ENCODE measurements around the gene GPD1.
"Not testable (repeated sequence)": the region's sequence is repeated elsewhere in the genome, so short reads cannot be mapped to it uniquely, and the experiment has no call there.

GPD1 gene

GRCh38 chr12:50145439-50145838 is 41.6 kb downstream of the GPD1 start:
- DNase-seq (ENCODE audit: insufficient read length, low spot score), result no peak
- no peak for FAIRE-seq
- no peak for TF ChIP-seq POLR2A (IDR thresholded peaks at IDR 0.05; ENCODE audit: low read depth, low read length)

GRCh38 chr12:50147281-50147680 is 43.5 kb downstream of the GPD1 start:
- no peak for TF ChIP-seq POLR2A (IDR thresholded peaks at IDR 0.05; ENCODE audit: low read depth, low read length)
- DNase-seq (ENCODE audit: insufficient read length, low spot score), result no peak
- FAIRE-seq, result no peak

- DNase-seq (ENCODE audit: insufficient read length, low spot score); FAIRE-seq: not testable (repeated sequence)
These were observed 44.2 kb downstream of the GPD1 start for GRCh38 chr12:50148011-50148410.

- no peak for TF ChIP-seq POLR2A (IDR thresholded peaks at IDR 0.05; ENCODE audit: low read depth, low read length)
- FAIRE-seq (no peak), DNase-seq (ENCODE audit: insufficient read length, low spot score) (no peak)
These were observed 45.5 kb downstream of the GPD1 start for GRCh38 chr12:50149311-50149710.

GRCh38 chr12:50151047-50151687 is 47.4 kb downstream of the GPD1 start:
- no peak for TF ChIP-seq POLR2A (IDR thresholded peaks at IDR 0.05; ENCODE audit: low read depth, low read length)
- DNase-seq (ENCODE audit: insufficient read length, low spot score) (no peak), FAIRE-seq (no peak)

GRCh38 chr12:50154947-50155346 is 51.1 kb downstream of the GPD1 start:
- not testable (repeated sequence) for FAIRE-seq; DNase-seq (ENCODE audit: insufficient read length, low spot score)

GRCh38 chr12:50156641-50157040 is 52.8 kb downstream of the GPD1 start:
- FAIRE-seq (no peak), DNase-seq (ENCODE audit: insufficient read length, low spot score) (no peak)
- TF ChIP-seq POLR2A (IDR thresholded peaks at IDR 0.05; ENCODE audit: low read depth, low read length), result no peak

- TF ChIP-seq POLR2A (IDR thresholded peaks at IDR 0.05; ENCODE audit: low read depth, low read length), result no peak
- FAIRE-seq (no peak), DNase-seq (ENCODE audit: insufficient read length, low spot score) (no peak)
These were observed 53.5 kb downstream of the GPD1 start for GRCh38 chr12:50157259-50157658.

- no peak for TF ChIP-seq POLR2A (IDR thresholded peaks at IDR 0.05; ENCODE audit: low read depth, low read length)
- no peak for DNase-seq (ENCODE audit: insufficient read length, low spot score)
- no peak for FAIRE-seq
These were observed 56.8 kb downstream of the GPD1 start for GRCh38 chr12:50160643-50161042.

Measured in H54 (cell line).